Naive thymus-derived CD4-positive, alpha-beta T cell (primary cell): Measurements from ENCODE around the gene YDJC. TPM values are rescaled to one million over a fixed set of nuclear protein-coding genes. Genes with fewer than 3 reads are reported as not detected.

Experiments
- ATAC-seq: fragments of 150-1000 bp; cut with Tn5 transposase; 2 replicates; pipeline ENCODE4 v1.10.0; 2021; ENCODE audit warnings: mild to moderate bottlenecking, moderate library complexity
- CTCF ChIA-PET: fragments of 350-600 bp; sonication (Branson Sonifier 250); formaldehyde crosslinking; loops from one replicate; lab custom pipeline; 2021; ENCODE audit warnings: antibody characterized with exemption; lab: Charles Lee
- POLR2A ChIA-PET: fragments of 350-600 bp; sonication (Branson Sonifier 250); formaldehyde crosslinking; loops from one replicate; lab custom pipeline; 2021; ENCODE audit warnings: antibody characterized with exemption, inconsistent platforms; lab: Charles Lee
- DNase-seq, 9 donors: peaks; one replicate each; pipeline versions ENCODE4 v3.0.0 to v3.0.0-alpha.2; 2020 to 2022; ENCODE audit warnings: mixed read lengths in 1 of 9
- H3K27ac ChIP-seq: one replicate; pipeline ENCODE4 v1.7.0; 2013; ENCODE audit warnings: mild to moderate bottlenecking, low read depth, low read length, moderate library complexity
- H3K27me3 ChIP-seq, 2 donors: one replicate each; pipeline ENCODE4 v1.7.0; 2013; ENCODE audit warnings: low read length in 2 of 2, mild to moderate bottlenecking in 2 of 2, moderate library complexity in 2 of 2; ENCODE audit not compliant: control insufficient read depth in 2 of 2, insufficient read depth in 2 of 2
- H3K36me3 ChIP-seq, 3 experiments: 1 replicate in 2 of 3; 2 replicates in 1 of 3; pipeline ENCODE4 v1.7.0; 2013; ENCODE audit warnings: low read length in 3 of 3, mild to moderate bottlenecking in 3 of 3, moderate library complexity in 1 of 3; ENCODE audit not compliant: insufficient read depth in 3 of 3, control insufficient read depth in 2 of 3
- H3K4me1 ChIP-seq, 2 donors: one replicate each; pipeline ENCODE4 v1.7.0; 2013; ENCODE audit warnings: low read length in 2 of 2, mild to moderate bottlenecking in 2 of 2, moderate library complexity in 1 of 2; ENCODE audit not compliant: control insufficient read depth in 2 of 2, insufficient read depth in 2 of 2
- H3K4me3 ChIP-seq: 2 replicates; pipeline ENCODE4 v1.7.0; 2013; ENCODE audit warnings: mild to moderate bottlenecking, low read length
- H3K9me3 ChIP-seq, 3 experiments: 1 replicate in 2 of 3; 2 replicates in 1 of 3; pipeline ENCODE4 v1.7.0; 2013; ENCODE audit warnings: low read length in 3 of 3; ENCODE audit not compliant: control insufficient read depth in 2 of 3
- H3K27ac Mint-ChIP-seq, 9 donors: one replicate each; pipeline ENCODE4 v1.8.0; 2020 to 2022; ENCODE audit warnings: mixed read lengths in 9 of 9, mild to moderate bottlenecking in 8 of 9, moderate library complexity in 5 of 9, inconsistent platforms in 2 of 9
- H3K27me3 Mint-ChIP-seq, 5 donors: one replicate each; pipeline ENCODE4 v1.8.0; 2021 to 2022; ENCODE audit warnings: mixed read lengths in 5 of 5, mild to moderate bottlenecking in 1 of 5
- H3K36me3 Mint-ChIP-seq, 5 donors: one replicate each; pipeline ENCODE4 v1.8.0; 2020 to 2022; ENCODE audit warnings: mixed read lengths in 5 of 5, mild to moderate bottlenecking in 3 of 5, inconsistent platforms in 1 of 5
- H3K4me1 Mint-ChIP-seq, 7 donors: one replicate each; pipeline ENCODE4 v1.8.0; 2020 to 2022; ENCODE audit warnings: mixed read lengths in 7 of 7, mild to moderate bottlenecking in 3 of 7, inconsistent platforms in 1 of 7
- H3K4me3 Mint-ChIP-seq, 10 donors: one replicate each; pipeline ENCODE4 v1.8.0; 2020 to 2022; ENCODE audit warnings: mild to moderate bottlenecking in 10 of 10, mixed read lengths in 10 of 10, moderate library complexity in 6 of 10, inconsistent platforms in 2 of 10
- H3K9me3 Mint-ChIP-seq, 11 donors: one replicate each; pipeline ENCODE4 v1.8.0; 2020 to 2022; ENCODE audit warnings: mixed read lengths in 11 of 11, mild to moderate bottlenecking in 4 of 11, inconsistent platforms in 1 of 11, moderate library complexity in 1 of 11
- intact Hi-C, 2 donors: fragments of 100-400 bp; cut with micrococcal nuclease; formaldehyde crosslinking; loops; one replicate each; pipeline ENCODE4 v1.15.1; 2023
- polyA plus RNA-seq, 2 donors: library from polyadenylated mRNA; unstranded; fragments of 300-500 nt; fragmentation: Illumina TruSeq; gene quantifications; one replicate each; pipeline ENCODE4 v1.2.3, GENCODE V29; 2021
- total RNA-seq, 6 experiments: library from RNA in 5 of 6; stranded (reverse) in 5 of 6; gene quantifications; 1 replicate in 5 of 6; 2 replicates in 1 of 6; pipeline ENCODE4 v1.2.3 and lab custom pipeline; 2021 to 2026

Gene YDJC
- total and polyA plus RNA-seq, 7 experiments from 2014 or later: 29.0 to 75.8 (median 48.6) TPM

DNA sequence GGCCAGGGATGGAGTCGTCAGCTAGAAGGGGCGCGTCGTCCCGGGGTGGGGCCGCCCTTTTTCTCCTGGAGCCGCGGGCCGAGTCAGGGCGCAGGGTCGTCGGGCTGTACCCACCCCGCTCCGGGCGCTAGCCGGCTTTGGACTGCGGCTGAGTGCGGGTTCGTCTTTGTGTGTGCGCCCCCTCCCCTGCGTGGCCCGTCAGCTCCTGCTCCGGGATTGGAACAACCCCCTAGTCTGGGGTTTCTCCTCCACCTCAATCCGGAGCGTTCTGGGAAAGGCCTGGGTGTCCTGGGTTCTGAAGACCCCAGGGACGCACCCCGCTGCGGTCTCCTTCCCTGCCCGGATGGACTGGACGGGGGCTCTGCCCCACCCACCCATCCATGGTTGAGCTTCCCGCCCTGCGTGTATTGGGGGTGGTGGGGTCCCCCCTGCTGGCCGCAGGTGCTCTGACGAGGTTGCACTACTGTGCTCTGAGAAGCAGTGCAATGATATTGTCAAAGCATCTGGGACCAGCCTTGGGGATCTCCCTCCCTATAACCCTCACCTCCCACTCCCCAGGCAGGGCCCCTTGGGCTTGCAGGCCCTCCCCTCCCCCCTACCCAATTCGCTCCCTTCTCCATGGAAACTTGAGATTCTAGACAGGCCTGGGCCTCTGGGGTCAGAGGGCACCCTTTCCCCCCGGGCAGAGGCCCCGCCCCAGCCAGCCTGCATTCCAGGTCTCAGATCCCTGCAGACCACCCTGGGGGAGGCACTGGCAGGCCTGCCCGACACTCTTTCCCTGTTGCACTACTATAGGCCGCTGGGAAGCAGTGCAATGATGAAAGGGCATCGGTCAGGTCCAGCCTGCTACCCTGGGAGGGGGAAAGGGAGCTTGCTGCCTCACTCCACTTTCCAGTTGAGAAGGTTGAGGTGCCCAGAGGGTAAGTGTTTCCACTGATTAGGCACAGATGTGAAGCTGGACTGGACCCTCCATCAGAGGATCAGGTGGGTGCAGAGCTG is 23.0 kb upstream of the YDJC start:
- Histone ChIP-seq H3K27ac (peak overlapping the region; percentile 36), H3K4me1 (peaks cover 9 to 22% of the 10 kb centered on the region in 2 donors), H3K9me3 (no peaks in the 10 kb centered on the region), H3K27me3 (no peaks in the 10 kb centered on the region), H3K36me3 (no peaks in the 10 kb centered on the region), H3K4me3 (peak overlapping the region; percentile 63)
- no peaks in the 10 kb centered on the region for H3K9me3 Mint-ChIP-seq
- DNase-seq (no peak), ATAC-seq (no peak)
- H3K36me3 Mint-ChIP-seq: peaks cover 0 to 6% (median 0%) of the 10 kb centered on the region in 5 donors
- ChIA-PET CTCF (interaction anchor here (0.9 kb wide), 1 partner anchor 10 kb away, joined by 4 read pairs; the partner anchor contains the start of gene SDF2L1), POLR2A (interaction anchor here (0.9 to 4.4 kb wide), 5 partner anchors 10 to 23 kb away, joined by 3 to 23 read pairs (median 4); partner anchors contain the start of genes PPIL2, SDF2L1 and YDJC)
- H3K4me1 Mint-ChIP-seq: peaks cover 18 to 41% (median 31%) of the 10 kb centered on the region in 7 donors
- peak overlapping the region in 7 of 10 donors; percentile 48 to 89 (median 89) for H3K4me3 Mint-ChIP-seq
- H3K27me3 Mint-ChIP-seq: no peaks in the 10 kb centered on the region
- H3K27ac Mint-ChIP-seq: no peak overlapping the region
- intact Hi-C loops: loop anchor here in 1 of 2 donors (1.0 kb wide), 2 partner anchors 11 to 12 kb away; partner anchors contain the start of gene SDF2L1

GRCh38 chr22:21652010-21652546 is 22.3 kb upstream of the YDJC start:
- no peaks in the 10 kb centered on the region for H3K36me3 ChIP-seq
- peak overlapping the region; percentile 63 for H3K4me3 ChIP-seq
- peaks cover 16 to 38% (median 30%) of the 10 kb centered on the region in 7 donors for H3K4me1 Mint-ChIP-seq
- peak overlapping the region; percentile 45 for H3K27ac ChIP-seq
- H3K27ac Mint-ChIP-seq: peak overlapping the region in 3 of 9 donors; percentile 8 to 85 (median 59)
- DNase-seq: peak; percentile 60 to 90 (median 77)
- ATAC-seq: peak; percentile 98
- H3K9me3 Mint-ChIP-seq: no peaks in the 10 kb centered on the region
- ChIA-PET POLR2A (interaction anchor here (0.9 to 4.4 kb wide), 5 partner anchors 10 to 22 kb away, joined by 3 to 23 read pairs (median 3); partner anchors contain the start of genes PPIL2, SDF2L1 and YDJC), CTCF (no interaction called here)
- H3K4me1 ChIP-seq: peaks cover 9 to 20% of the 10 kb centered on the region in 2 donors
- intact Hi-C loops: loop anchor here in 1 of 2 donors (1.0 kb wide), 2 partner anchors 10 to 13 kb away; partner anchors contain the start of gene SDF2L1
- peak overlapping the region; percentile 82 to 89 (median 88) for H3K4me3 Mint-ChIP-seq
- H3K9me3 ChIP-seq: no peaks in the 10 kb centered on the region
- peaks cover 0 to 6% (median 0%) of the 10 kb centered on the region in 5 donors for H3K36me3 Mint-ChIP-seq
- no peaks in the 10 kb centered on the region for H3K27me3 ChIP-seq
- H3K27me3 Mint-ChIP-seq: no peaks in the 10 kb centered on the region

DNA sequence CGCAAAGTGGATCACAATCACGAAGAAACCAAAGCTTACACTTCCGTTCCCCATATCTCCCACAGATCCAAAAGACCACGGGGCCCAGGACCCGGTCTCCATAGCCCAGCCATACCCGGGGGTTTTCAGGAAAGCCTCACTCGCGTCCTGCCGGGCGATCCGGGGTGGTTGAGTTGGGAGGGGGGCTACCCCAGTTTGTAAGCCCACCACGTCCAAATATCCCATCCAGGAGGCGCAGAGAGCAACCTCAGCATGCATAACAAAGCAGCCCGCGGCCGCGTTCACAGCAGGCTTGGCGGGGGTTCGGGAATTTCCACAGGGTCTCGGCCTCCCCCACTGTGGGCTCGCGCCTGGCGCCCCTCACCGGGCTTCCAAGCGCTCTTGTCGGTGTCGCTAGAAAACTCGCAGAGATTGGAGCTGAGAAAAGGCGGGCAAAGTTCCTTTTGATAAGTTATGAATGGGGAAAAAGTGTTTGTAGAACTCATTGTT is 21.7 kb upstream of the YDJC start:
- peak overlapping the region; percentile 45 for H3K27ac ChIP-seq
- intact Hi-C loops: loop anchor here (1.0 kb wide), 2 partner anchors 9 to 14 kb away; partner anchors contain the start of gene SDF2L1 (in 2 of the 2)
- ChIA-PET POLR2A (interaction anchor here (0.9 to 4.4 kb wide), 5 partner anchors 10 to 22 kb away, joined by 3 to 23 read pairs (median 3); partner anchors contain the start of genes PPIL2, SDF2L1 and YDJC), CTCF (no interaction called here)
- peaks cover 0 to 7% (median 4%) of the 10 kb centered on the region in 5 donors for H3K36me3 Mint-ChIP-seq
- no peaks in the 10 kb centered on the region for H3K9me3 ChIP-seq
- peaks cover 16 to 36% (median 30%) of the 10 kb centered on the region in 7 donors for H3K4me1 Mint-ChIP-seq
- peak overlapping the region; percentile 82 to 89 (median 88) for H3K4me3 Mint-ChIP-seq
- no peaks in the 10 kb centered on the region for H3K36me3 ChIP-seq
- H3K4me1 ChIP-seq: peaks cover 10 to 15% of the 10 kb centered on the region in 2 donors
- DNase-seq (no peak), ATAC-seq (peak; percentile 28)
- H3K27me3 Mint-ChIP-seq: no peaks in the 10 kb centered on the region
- H3K9me3 Mint-ChIP-seq: no peaks in the 10 kb centered on the region
- peak overlapping the region in 4 of 9 donors; percentile 37 to 85 (median 50) for H3K27ac Mint-ChIP-seq
- no peaks in the 10 kb centered on the region for H3K27me3 ChIP-seq
- H3K4me3 ChIP-seq: peak overlapping the region; percentile 63

- Mint-ChIP-seq H3K27me3 (no peaks in the 10 kb centered on the region), H3K36me3 (peaks cover 0 to 13% (median 7%) of the 10 kb centered on the region in 5 donors), H3K27ac (peak overlapping the region in 3 of 9 donors; percentile 37 to 85 (median 41)), H3K4me1 (peaks cover 16 to 36% (median 26%) of the 10 kb centered on the region in 7 donors), H3K4me3 (peak overlapping the region; percentile 82 to 89 (median 88)), H3K9me3 (no peaks in the 10 kb centered on the region)
- peaks cover 12 to 15% of the 10 kb centered on the region in 2 donors for H3K4me1 ChIP-seq
- intact Hi-C loops: loop anchor here in 1 of 2 donors (1.0 kb wide), 1 partner anchor 9 kb away; the partner anchor contains the start of gene SDF2L1
- CTCF ChIA-PET: no interaction called here
- H3K27ac ChIP-seq: peak overlapping the region; percentile 45
- POLR2A ChIA-PET: interaction anchor here (0.9 to 4.4 kb wide), 3 partner anchors 9 to 20 kb away, joined by 3 to 23 read pairs (median 6); partner anchors contain the start of genes PPIL2 and SDF2L1
- H3K36me3 ChIP-seq: peaks cover 0 to 6% (median 0%) of the 10 kb centered on the region in 3 experiments
- H3K9me3 ChIP-seq: no peaks in the 10 kb centered on the region
- ATAC-seq: no peak
- H3K27me3 ChIP-seq: no peaks in the 10 kb centered on the region
- no peak for DNase-seq
- H3K4me3 ChIP-seq: peak overlapping the region; percentile 63
These were observed 21.1 kb upstream of the YDJC start for GRCh38 chr22:21650823-21651520.

DNA sequence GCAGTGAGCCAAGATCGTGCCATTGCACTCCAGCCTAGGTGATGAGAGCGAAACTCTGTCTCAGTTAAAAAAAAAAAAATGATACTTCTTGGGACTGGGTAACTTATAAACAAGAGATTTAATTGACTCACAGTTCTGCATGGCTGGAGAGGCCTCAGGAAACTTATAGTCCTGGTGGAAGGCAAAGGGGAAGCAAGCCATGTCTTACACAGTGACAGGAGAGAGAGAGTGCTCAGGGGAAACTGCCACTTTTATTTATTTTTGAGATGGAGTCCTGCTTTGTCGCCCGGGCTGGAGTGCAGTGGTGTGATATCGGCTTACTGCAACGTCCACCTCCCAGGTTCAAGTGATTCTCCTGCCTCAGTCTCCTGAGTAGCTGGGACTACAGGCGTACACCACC is 20.5 kb upstream of the YDJC start:
- no peaks in the 10 kb centered on the region for H3K9me3 Mint-ChIP-seq
- H3K27me3 Mint-ChIP-seq: no peaks in the 10 kb centered on the region
- DNase-seq (no peak), ATAC-seq (no peak)
- H3K27me3 ChIP-seq: no peaks in the 10 kb centered on the region
- H3K27ac Mint-ChIP-seq: no peak overlapping the region
- H3K27ac ChIP-seq: no peak overlapping the region
- peaks cover 12 to 15% of the 10 kb centered on the region in 2 donors for H3K4me1 ChIP-seq
- H3K4me3 ChIP-seq: no peak overlapping the region
- H3K4me1 Mint-ChIP-seq: peaks cover 16 to 36% (median 25%) of the 10 kb centered on the region in 7 donors
- POLR2A ChIA-PET: interaction anchor here (0.6 to 4.4 kb wide), 2 partner anchors 8 to 18 kb away, joined by 3 to 23 read pairs; partner anchors contain the start of gene SDF2L1
- H3K9me3 ChIP-seq: no peaks in the 10 kb centered on the region
- H3K36me3 Mint-ChIP-seq: peaks cover 0 to 13% (median 7%) of the 10 kb centered on the region in 5 donors
- CTCF ChIA-PET: no interaction called here
- peaks cover 0 to 6% (median 0%) of the 10 kb centered on the region in 3 experiments for H3K36me3 ChIP-seq
- H3K4me3 Mint-ChIP-seq: peak overlapping the region in 6 of 10 donors; percentile 45 to 89 (median 59)
- intact Hi-C loops: no loop called here
